Breast epithelium (tissue), 4 donors: ENCODE results near the gene SLAMF1. TPM values are rescaled to one million over a fixed set of nuclear protein-coding genes. Genes with fewer than 3 reads are reported as not detected.
"Not testable (repeated sequence)": the region's sequence is repeated elsewhere in the genome, so short reads cannot be mapped to it uniquely, and the experiment has no call there.

Experiments used
- DNase-seq, 2 donors: peaks; one replicate each; pipeline ENCODE4 v3.0.0-alpha.2; 2019; ENCODE audit warnings: low spot score in 2 of 2
- H3K27ac ChIP-seq, 2 donors: fragments of 200-600 bp; sonication (generic) in 1 of 2; one replicate each; pipeline ENCODE4 v1.5.1; 2016 to 2019; ENCODE audit warnings: mild to moderate bottlenecking in 1 of 2
- H3K27me3 ChIP-seq, 2 donors: fragments of 200-600 bp; sonication (generic) in 1 of 2; one replicate each; pipeline versions ENCODE4 v1.5.1 to v1.6.0; 2017 to 2019; ENCODE audit warnings: control low read depth in 1 of 2, mild to moderate bottlenecking in 1 of 2
- H3K36me3 ChIP-seq: fragments of 200-600 bp; one replicate; pipeline ENCODE4 v1.5.1; 2019
- H3K4me1 ChIP-seq, 2 donors: fragments of 200-600 bp; sonication (generic); one replicate each; pipeline ENCODE4 v1.5.1; 2016 to 2019; ENCODE audit warnings: control low read depth in 1 of 2
- H3K4me3 ChIP-seq, 3 donors: fragments of 200-600 bp; sonication (generic); 1 replicate in 2 of 3; 2 replicates in 1 of 3; pipeline ENCODE4 v1.5.1; 2016 to 2019; ENCODE audit warnings: mild to moderate bottlenecking in 3 of 3, moderate library complexity in 2 of 3
- H3K9me3 ChIP-seq, 2 donors: fragments of 200-600 bp; sonication (generic) in 1 of 2; one replicate each; pipeline ENCODE4 v1.5.1; 2016 to 2019; ENCODE audit warnings: control low read depth in 1 of 2
- POLR2A ChIP-seq: fragments of 450-650 bp; IDR thresholded peaks from one replicate; pipeline ENCODE4 v1.6.1; 2016; ENCODE audit warnings: antibody characterized with exemption, mild to moderate bottlenecking, moderate library complexity
- POLR2AphosphoS5 ChIP-seq, 3 donors: sonication (generic); formaldehyde crosslinking; IDR thresholded peaks; one replicate each; pipeline ENCODE4 v1.6.1; 2017; ENCODE audit warnings: antibody characterized with exemption in 3 of 3
- intact Hi-C: fragments of 100-400 bp; cut with DNase I; formaldehyde crosslinking; loops from one replicate; pipeline ENCODE4 v1.15.1; 2023; ENCODE audit warnings: low total_unique reads
- total RNA-seq, 3 donors: library from RNA; depleted of rRNA; stranded (reverse); fragments of >200 nt; gene quantifications; one replicate each; pipeline ENCODE4 v1.1.0, GENCODE V29; 2016
- TF ChIP-seq, protein P1 (sequence below), 3 donors: fragments of 450-650 bp; IDR thresholded peaks; one replicate each; pipeline ENCODE4 v1.5.1; 2016 to 2017; ENCODE audit warnings: antibody characterized with exemption in 3 of 3, mild to moderate bottlenecking in 3 of 3, moderate library complexity in 3 of 3

The SLAMF1 gene, protein sequence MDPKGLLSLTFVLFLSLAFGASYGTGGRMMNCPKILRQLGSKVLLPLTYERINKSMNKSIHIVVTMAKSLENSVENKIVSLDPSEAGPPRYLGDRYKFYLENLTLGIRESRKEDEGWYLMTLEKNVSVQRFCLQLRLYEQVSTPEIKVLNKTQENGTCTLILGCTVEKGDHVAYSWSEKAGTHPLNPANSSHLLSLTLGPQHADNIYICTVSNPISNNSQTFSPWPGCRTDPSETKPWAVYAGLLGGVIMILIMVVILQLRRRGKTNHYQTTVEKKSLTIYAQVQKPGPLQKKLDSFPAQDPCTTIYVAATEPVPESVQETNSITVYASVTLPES
- 1 to 10 TPM in 1 of 3 donors, under 1 TPM in 2; 0.64 to 1.8 (median 0.98) TPM for total RNA-seq

DNA sequence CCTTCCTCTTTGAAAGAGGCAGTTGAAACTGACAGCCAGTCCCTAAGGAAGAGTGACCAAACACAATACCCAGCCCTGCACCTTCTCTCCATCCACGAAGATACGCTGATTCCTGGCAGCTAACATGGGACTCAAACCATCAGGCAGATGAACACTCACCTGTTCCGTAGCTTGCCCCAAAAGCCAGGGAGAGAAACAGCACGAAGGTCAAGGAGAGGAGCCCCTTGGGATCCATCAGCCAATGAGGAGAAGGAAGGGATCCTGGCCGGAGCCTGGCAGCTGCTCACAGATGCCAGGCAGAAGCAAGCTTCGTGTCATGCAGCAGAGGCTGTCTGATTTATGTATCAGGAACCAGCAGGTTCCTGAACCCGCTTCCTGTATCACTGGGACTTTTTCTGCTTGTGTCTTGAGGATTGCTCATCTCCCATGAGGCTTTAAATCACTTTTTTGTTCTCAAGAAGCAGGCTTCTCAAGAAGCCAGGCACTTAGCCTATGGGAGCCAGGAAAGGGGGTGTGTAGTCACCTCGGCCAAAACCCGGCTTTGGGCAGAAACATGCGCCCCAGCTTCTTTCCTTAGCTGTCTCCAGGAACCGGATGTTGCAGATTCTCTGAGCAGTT, at the start of gene SLAMF1:
Gene SLAMF1 (minus strand): TSS at position 334 of the 618 bp plus-strand sequence. CDS start 99 bp downstream, at position 235.
- no peaks in the 10 kb centered on the region for H3K27me3 ChIP-seq
- no peak within 1 kb of the TSS for H3K27ac ChIP-seq
- no peaks in the 10 kb centered on the region for H3K36me3 ChIP-seq
- H3K4me3 ChIP-seq, result peak within 1 kb of the TSS in 2 of 3 donors; percentile 20 to 23
- DNase-seq, result no peak
- TF ChIP-seq POLR2A, result no peak
- no peak for TF ChIP-seq POLR2AphosphoS5 (IDR thresholded peaks at IDR 0.05)
- TF ChIP-seq, protein P1, sequence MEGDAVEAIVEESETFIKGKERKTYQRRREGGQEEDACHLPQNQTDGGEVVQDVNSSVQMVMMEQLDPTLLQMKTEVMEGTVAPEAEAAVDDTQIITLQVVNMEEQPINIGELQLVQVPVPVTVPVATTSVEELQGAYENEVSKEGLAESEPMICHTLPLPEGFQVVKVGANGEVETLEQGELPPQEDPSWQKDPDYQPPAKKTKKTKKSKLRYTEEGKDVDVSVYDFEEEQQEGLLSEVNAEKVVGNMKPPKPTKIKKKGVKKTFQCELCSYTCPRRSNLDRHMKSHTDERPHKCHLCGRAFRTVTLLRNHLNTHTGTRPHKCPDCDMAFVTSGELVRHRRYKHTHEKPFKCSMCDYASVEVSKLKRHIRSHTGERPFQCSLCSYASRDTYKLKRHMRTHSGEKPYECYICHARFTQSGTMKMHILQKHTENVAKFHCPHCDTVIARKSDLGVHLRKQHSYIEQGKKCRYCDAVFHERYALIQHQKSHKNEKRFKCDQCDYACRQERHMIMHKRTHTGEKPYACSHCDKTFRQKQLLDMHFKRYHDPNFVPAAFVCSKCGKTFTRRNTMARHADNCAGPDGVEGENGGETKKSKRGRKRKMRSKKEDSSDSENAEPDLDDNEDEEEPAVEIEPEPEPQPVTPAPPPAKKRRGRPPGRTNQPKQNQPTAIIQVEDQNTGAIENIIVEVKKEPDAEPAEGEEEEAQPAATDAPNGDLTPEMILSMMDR (IDR thresholded peaks at IDR 0.05), result no peak
- intact Hi-C loops, result no loop called here
- no peaks in the 10 kb centered on the region for H3K4me1 ChIP-seq
- no peaks in the 10 kb centered on the region for H3K9me3 ChIP-seq

DNA sequence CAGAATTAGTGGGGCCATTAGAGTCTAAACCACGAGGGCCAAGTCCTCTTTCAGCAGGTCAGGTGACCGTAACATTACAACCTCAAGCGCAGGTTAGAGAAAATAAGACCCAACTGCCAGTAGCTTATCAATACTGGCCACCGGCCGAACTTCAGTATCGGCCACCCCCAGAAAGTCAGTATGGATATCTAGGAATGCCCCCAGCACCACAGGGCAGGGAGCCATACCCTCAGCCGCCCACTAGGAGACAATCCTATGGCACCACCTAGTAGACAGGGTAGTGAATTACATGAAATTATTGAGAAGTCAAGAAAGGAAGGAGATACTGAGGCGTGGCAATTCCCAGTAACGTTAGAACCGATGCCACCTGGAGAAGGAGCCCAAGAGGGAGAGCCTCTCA, 45.5 kb upstream of the SLAMF1 start:
- DNase-seq, H3K27ac ChIP-seq, H3K36me3 ChIP-seq, H3K27me3 ChIP-seq, H3K9me3 ChIP-seq, intact Hi-C loops, H3K4me1 ChIP-seq, H3K4me3 ChIP-seq: not testable (repeated sequence)

DNA sequence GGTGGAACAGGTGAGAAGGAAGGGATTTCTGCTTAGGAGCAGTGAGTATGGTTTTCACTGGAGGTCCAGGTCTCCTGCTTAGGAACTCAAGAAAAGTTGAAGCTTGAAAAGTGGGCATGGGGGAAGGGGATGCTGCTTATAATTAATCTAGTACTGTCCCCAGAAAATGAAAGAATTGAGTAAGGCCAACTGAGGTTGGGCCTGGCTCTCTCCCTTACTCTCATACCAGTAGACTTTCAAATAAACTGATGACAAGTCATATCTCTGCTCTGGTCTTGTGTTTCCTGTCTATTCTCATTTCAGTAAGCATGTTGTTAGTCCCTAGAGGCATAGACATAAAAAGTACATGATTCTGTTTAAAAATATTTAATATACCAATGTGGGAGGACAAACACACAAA, 38.4 kb upstream of the SLAMF1 start:
- no peak for DNase-seq
- TF ChIP-seq POLR2A, result no peak
- no peak for TF ChIP-seq POLR2AphosphoS5 (IDR thresholded peaks at IDR 0.05)
- TF ChIP-seq, protein P1 (IDR thresholded peaks at IDR 0.05), result no peak

DNA sequence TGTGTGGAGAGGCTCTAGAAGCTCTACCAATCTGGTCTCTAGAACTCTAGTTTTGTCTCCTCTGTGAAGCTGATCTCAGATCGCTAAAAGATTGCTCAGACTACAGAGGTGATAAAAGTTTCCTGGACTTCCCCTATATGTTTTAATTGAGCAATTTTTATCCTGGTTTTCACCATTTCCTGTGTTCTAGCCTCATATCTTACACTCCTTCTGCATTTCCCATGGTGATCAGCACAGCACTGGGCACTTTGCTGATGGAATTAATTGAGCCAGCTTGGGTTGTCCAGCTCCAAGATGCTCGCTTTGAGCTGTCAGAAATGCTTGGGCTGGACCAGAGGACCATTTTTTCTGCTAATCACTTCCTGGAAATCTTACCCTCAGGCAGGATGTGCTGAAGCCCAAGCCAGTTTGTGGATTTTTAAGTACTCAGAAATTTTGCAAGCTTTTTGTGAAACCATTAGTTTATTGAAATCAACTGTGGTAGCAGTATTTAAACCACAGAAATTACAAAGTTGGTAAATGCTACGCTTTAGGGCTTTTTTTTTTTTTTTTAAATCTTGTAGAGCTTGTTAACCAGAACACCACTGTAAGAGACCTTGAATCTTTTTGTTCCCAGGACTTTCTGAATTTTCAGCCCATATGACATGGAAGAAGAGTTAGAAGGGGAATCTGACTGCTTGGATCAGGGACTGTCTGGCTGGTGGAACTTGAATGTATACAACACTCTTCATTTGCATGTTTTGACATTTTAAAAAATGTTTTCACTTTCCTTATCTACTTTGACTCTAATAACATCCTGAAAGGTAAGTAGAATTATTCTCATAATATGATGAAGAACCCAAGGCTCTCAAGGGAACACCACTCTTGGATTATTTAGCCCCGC, 36.4 kb upstream of the SLAMF1 start:
- intact Hi-C loops, result no loop called here
- Histone ChIP-seq H3K4me1 (no peaks in the 10 kb centered on the region), H3K27ac (no peak overlapping the region)

More for the DNA sequence above, 38.4 kb upstream of the SLAMF1 start:
- Histone ChIP-seq H3K36me3 (no peaks in the 10 kb centered on the region), H3K27ac (no peak overlapping the region), H3K27me3 (no peaks in the 10 kb centered on the region), H3K4me1 (no peaks in the 10 kb centered on the region), H3K4me3 (no peak overlapping the region), H3K9me3 (no peaks in the 10 kb centered on the region)
- intact Hi-C loops, result no loop called here

DNA sequence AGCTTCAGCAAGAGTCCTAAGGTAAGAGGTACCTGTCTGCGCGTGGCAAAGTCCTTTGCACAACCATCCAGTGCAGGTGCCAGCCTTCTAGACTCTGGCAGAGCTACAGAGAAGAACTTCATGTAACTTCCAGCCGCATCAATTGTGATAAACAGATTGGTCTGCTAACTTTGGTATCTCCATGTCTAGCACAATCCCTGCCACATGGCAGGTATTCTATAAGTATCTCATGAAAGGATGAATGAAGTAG, 35.0 kb upstream of the SLAMF1 start:
- no peak for DNase-seq
- Histone ChIP-seq H3K36me3 (no peaks in the 10 kb centered on the region), H3K27ac (no peak overlapping the region), H3K4me1 (no peaks in the 10 kb centered on the region), H3K4me3 (no peak overlapping the region), H3K9me3 (no peaks in the 10 kb centered on the region), H3K27me3 (peaks cover 0 to 9% of the 10 kb centered on the region in 2 donors)
- intact Hi-C loops, result no loop called here
- TF ChIP-seq POLR2AphosphoS5 (IDR thresholded peaks at IDR 0.05) (no peak), POLR2A (no peak)
- TF ChIP-seq, protein P1 (IDR thresholded peaks at IDR 0.05), result no peak

More for the DNA sequence above, 36.4 kb upstream of the SLAMF1 start:
- no peak for DNase-seq
- Histone ChIP-seq H3K27me3 (peaks cover 0 to 4% of the 10 kb centered on the region in 2 donors), H3K36me3 (no peaks in the 10 kb centered on the region), H3K9me3 (no peaks in the 10 kb centered on the region), H3K4me3 (no peak overlapping the region)
- TF ChIP-seq, protein P1 (IDR thresholded peaks at IDR 0.05), result no peak
- TF ChIP-seq POLR2AphosphoS5 (IDR thresholded peaks at IDR 0.05) (no peak), POLR2A (no peak)
